ENCODE results near the gene CYP17A1.

DNA sequence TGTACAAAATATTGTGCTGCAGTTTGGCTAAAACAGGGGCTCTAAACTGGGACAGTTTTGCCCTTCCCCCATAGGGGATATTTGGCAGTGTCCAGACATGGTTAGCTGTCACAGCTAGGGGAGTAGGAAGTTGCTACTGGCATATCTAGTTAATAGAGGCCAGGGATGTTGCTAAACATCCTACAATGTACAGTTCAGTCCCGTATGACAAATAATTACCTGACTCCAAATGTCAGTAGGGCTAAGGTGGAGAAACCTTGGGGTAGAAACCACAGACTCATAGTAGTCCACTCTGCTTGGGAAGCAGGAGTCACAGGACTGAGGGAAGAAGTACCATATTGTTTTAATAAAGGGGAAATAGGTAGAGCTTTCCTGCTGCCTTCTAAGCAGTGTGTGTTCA lies 53.6 kb downstream of the CYP17A1 start:
- TF ChIP-seq, protein P1, sequence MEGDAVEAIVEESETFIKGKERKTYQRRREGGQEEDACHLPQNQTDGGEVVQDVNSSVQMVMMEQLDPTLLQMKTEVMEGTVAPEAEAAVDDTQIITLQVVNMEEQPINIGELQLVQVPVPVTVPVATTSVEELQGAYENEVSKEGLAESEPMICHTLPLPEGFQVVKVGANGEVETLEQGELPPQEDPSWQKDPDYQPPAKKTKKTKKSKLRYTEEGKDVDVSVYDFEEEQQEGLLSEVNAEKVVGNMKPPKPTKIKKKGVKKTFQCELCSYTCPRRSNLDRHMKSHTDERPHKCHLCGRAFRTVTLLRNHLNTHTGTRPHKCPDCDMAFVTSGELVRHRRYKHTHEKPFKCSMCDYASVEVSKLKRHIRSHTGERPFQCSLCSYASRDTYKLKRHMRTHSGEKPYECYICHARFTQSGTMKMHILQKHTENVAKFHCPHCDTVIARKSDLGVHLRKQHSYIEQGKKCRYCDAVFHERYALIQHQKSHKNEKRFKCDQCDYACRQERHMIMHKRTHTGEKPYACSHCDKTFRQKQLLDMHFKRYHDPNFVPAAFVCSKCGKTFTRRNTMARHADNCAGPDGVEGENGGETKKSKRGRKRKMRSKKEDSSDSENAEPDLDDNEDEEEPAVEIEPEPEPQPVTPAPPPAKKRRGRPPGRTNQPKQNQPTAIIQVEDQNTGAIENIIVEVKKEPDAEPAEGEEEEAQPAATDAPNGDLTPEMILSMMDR (IDR thresholded peaks at IDR 0.05) = no peak
- no peak for TF ChIP-seq POLR2AphosphoS5 (IDR thresholded peaks at IDR 0.05; ENCODE audit: low read depth, low read length)
- TF ChIP-seq SIN3A (IDR thresholded peaks at IDR 0.05; ENCODE audit: borderline replicate concordance, insufficient read depth, low read depth, low read length) = no peak
- no peak for TF ChIP-seq REST (IDR thresholded peaks at IDR 0.05; ENCODE audit: insufficient read depth in 1 of 2, low read depth in 2 of 2, low read length in 1 of 2)
- no peak for TF ChIP-seq TCF7L2 (IDR thresholded peaks at IDR 0.05; ENCODE audit: low read depth, low read length)
